ENCODE measurements around the gene FMNL3. TPM values are rescaled to one million over a fixed set of nuclear protein-coding genes. Genes with fewer than 3 reads are reported as not detected.

FMNL3 gene
- total RNA-seq, 4 donors from 2014 or later = 9.6 to 14.6 (median 12.8) TPM

- TF ChIP-seq CTCF (IDR thresholded peaks at IDR 0.05) = no peak
- TF ChIP-seq POLR2A (IDR thresholded peaks at IDR 0.05; ENCODE audit: low read depth) = no peak
- no peak for TF ChIP-seq POLR2AphosphoS5 (IDR thresholded peaks at IDR 0.05)
- TF ChIP-seq EP300 (IDR thresholded peaks at IDR 0.05) = no peak
- no peak for DNase-seq (ENCODE audit: extremely low spot score)
- no peak overlapping the region for H3K27ac ChIP-seq (replicated peaks in 1 of 4)
- intact Hi-C loops (cut with DNase I) = no loop called here
- peaks cover 0 to 21% (median 0%) of the 10 kb centered on the region in 4 donors for H3K4me1 ChIP-seq
- no peak overlapping the region for H3K4me3 ChIP-seq
- H3K9me3 ChIP-seq = no peaks in the 10 kb centered on the region
- H3K36me3 ChIP-seq = peaks cover 10 to 90% (median 67%) of the 10 kb centered on the region in 4 donors
- 92% methylated on average over 5 of the region's 5 CpGs for WGBS
- H3K27me3 ChIP-seq = no peaks in the 10 kb centered on the region
These were observed 52.5 kb downstream of the FMNL3 start for GRCh38 chr12:49654715-49655114.

GRCh38 chr12:49652921-49653520 is 54.2 kb downstream of the FMNL3 start:
- peaks cover 10 to 92% (median 74%) of the 10 kb centered on the region in 4 donors for H3K36me3 ChIP-seq
- H3K4me3 ChIP-seq = no peak overlapping the region
- peaks cover 10 to 19% (median 11%) of the 10 kb centered on the region in 4 donors for H3K4me1 ChIP-seq
- no peak for DNase-seq (ENCODE audit: extremely low spot score)
- no peaks in the 10 kb centered on the region for H3K9me3 ChIP-seq
- intact Hi-C loops (cut with DNase I) = no loop called here
- no peak overlapping the region for H3K27ac ChIP-seq (replicated peaks in 1 of 4)
- no peaks in the 10 kb centered on the region for H3K27me3 ChIP-seq
- TF ChIP-seq POLR2AphosphoS5 (IDR thresholded peaks at IDR 0.05) = no peak
- no peak for TF ChIP-seq CTCF (IDR thresholded peaks at IDR 0.05)
- no peak for TF ChIP-seq POLR2A (IDR thresholded peaks at IDR 0.05; ENCODE audit: low read depth)
- no peak for TF ChIP-seq EP300 (IDR thresholded peaks at IDR 0.05)
- WGBS = 97% methylated on average over 4 of the region's 4 CpGs

- Histone ChIP-seq H3K9me3 (no peaks in the 10 kb centered on the region), H3K4me3 (no peak overlapping the region), H3K27ac (replicated peaks in 1 of 4) (no peak overlapping the region), H3K36me3 (peaks cover 10 to 90% (median 77%) of the 10 kb centered on the region in 4 donors), H3K27me3 (no peaks in the 10 kb centered on the region), H3K4me1 (peaks cover 21 to 28% (median 22%) of the 10 kb centered on the region in 4 donors)
- intact Hi-C loops (cut with DNase I) = no loop called here
- no peak for DNase-seq (ENCODE audit: extremely low spot score)
- WGBS = 66% methylated on average over 2 of the region's 8 CpGs
- TF ChIP-seq CTCF (IDR thresholded peaks at IDR 0.05) (no peak), EP300 (IDR thresholded peaks at IDR 0.05) (no peak), POLR2AphosphoS5 (IDR thresholded peaks at IDR 0.05) (no peak), POLR2A (IDR thresholded peaks at IDR 0.05; ENCODE audit: low read depth) (no peak)
These were observed 55.4 kb downstream of the FMNL3 start for GRCh38 chr12:49651855-49652254.

- intact Hi-C loops (cut with DNase I) = no loop called here
- 88% methylated on average over 5 of the region's 5 CpGs for WGBS
- peaks cover 10 to 96% (median 86%) of the 10 kb centered on the region in 4 donors for H3K36me3 ChIP-seq
- DNase-seq (ENCODE audit: extremely low spot score) = no peak
- no peak for TF ChIP-seq EP300 (IDR thresholded peaks at IDR 0.05)
- no peak for TF ChIP-seq CTCF (IDR thresholded peaks at IDR 0.05)
- no peak for TF ChIP-seq POLR2A (IDR thresholded peaks at IDR 0.05; ENCODE audit: low read depth)
- no peak for TF ChIP-seq POLR2AphosphoS5 (IDR thresholded peaks at IDR 0.05)
- H3K4me1 ChIP-seq = peaks cover 24 to 37% (median 31%) of the 10 kb centered on the region in 4 donors
- H3K27me3 ChIP-seq = no peaks in the 10 kb centered on the region
- no peak overlapping the region for H3K4me3 ChIP-seq
- no peaks in the 10 kb centered on the region for H3K9me3 ChIP-seq
- no peak overlapping the region for H3K27ac ChIP-seq (replicated peaks in 1 of 4)
These were observed 57.3 kb downstream of the FMNL3 start for GRCh38 chr12:49649892-49650291.

- intact Hi-C loops (cut with DNase I) = no loop called here
- WGBS = 95% methylated on average over 11 of the region's 11 CpGs
- H3K4me1 ChIP-seq = peaks cover 29 to 41% (median 33%) of the 10 kb centered on the region in 4 donors
- H3K36me3 ChIP-seq = peaks cover 9 to 93% (median 86%) of the 10 kb centered on the region in 4 donors
- no peaks in the 10 kb centered on the region for H3K9me3 ChIP-seq
- no peak for DNase-seq (ENCODE audit: extremely low spot score)
- no peak overlapping the region for H3K27ac ChIP-seq (replicated peaks in 1 of 4)
- no peak overlapping the region for H3K4me3 ChIP-seq
- H3K27me3 ChIP-seq = no peaks in the 10 kb centered on the region
- TF ChIP-seq POLR2A (IDR thresholded peaks at IDR 0.05; ENCODE audit: low read depth) = no peak
- no peak for TF ChIP-seq CTCF (IDR thresholded peaks at IDR 0.05)
- TF ChIP-seq EP300 (IDR thresholded peaks at IDR 0.05) = no peak
- no peak for TF ChIP-seq POLR2AphosphoS5 (IDR thresholded peaks at IDR 0.05)
These were observed 57.8 kb downstream of the FMNL3 start for GRCh38 chr12:49649445-49649844.

Measured in esophagus muscularis mucosa (tissue), 4 donors.